Activated CD4-positive, alpha-beta T cell treated with anti-CD3 and anti-CD28 coated beads, Interleukin-2, amount 10 ng/mL, durations not matched to agents 7 days and 5 days (primary cell): ENCODE data around the gene SERTAD2. TPM values are rescaled to one million over a fixed set of nuclear protein-coding genes. Genes with fewer than 3 reads are reported as not detected.
A peak's percentile ranks its signal among the peaks of the same experiment; 100 is the strongest.

Experiments used
- CTCF ChIA-PET: fragments of 350-600 bp; sonication (Branson Sonifier 250); formaldehyde crosslinking; loops from one replicate; lab custom pipeline; 2021; ENCODE audit warnings: antibody characterized with exemption; lab: Charles Lee
- POLR2A ChIA-PET: fragments of 350-600 bp; sonication (Branson Sonifier 250); formaldehyde crosslinking; loops from one replicate; lab custom pipeline; 2021; ENCODE audit warnings: antibody characterized with exemption; lab: Charles Lee
- DNase-seq: peaks from one replicate; pipeline ENCODE4 v3.0.0-alpha.2; 2020
- H3K27ac Mint-ChIP-seq: one replicate; pipeline ENCODE4 v1.8.0; 2021; ENCODE audit warnings: mild to moderate bottlenecking, moderate library complexity, mixed read lengths
- H3K27me3 Mint-ChIP-seq: one replicate; pipeline ENCODE4 v1.8.0; 2021; ENCODE audit warnings: mixed read lengths
- H3K36me3 Mint-ChIP-seq: one replicate; pipeline ENCODE4 v1.8.0; 2021; ENCODE audit warnings: low read depth, mixed read lengths
- H3K4me1 Mint-ChIP-seq: one replicate; pipeline ENCODE4 v1.8.0; 2021; ENCODE audit warnings: mixed read lengths
- H3K4me3 Mint-ChIP-seq: one replicate; pipeline ENCODE4 v1.8.0; 2021; ENCODE audit warnings: mild to moderate bottlenecking, moderate library complexity, mixed read lengths
- H3K9me3 Mint-ChIP-seq: one replicate; pipeline ENCODE4 v1.8.0; 2021; ENCODE audit warnings: mixed read lengths
- total RNA-seq, 2 experiments: library from RNA; stranded (reverse); gene quantifications; one replicate each; pipeline ENCODE4 v1.2.3, GENCODE V29; 2021

SERTAD2 gene
- total RNA-seq, 2 experiments from 2014 or later: 16.9 to 18.7 TPM

- no peak overlapping the region for H3K27ac Mint-ChIP-seq
- H3K27me3 Mint-ChIP-seq: no peaks in the 10 kb centered on the region
- ChIA-PET POLR2A (interaction anchor here (0.5 kb wide), 1 partner anchor 15 kb away, joined by 4 read pairs; no protein-coding TSS in a partner anchor), CTCF (interaction anchor here (1.5 to 2.0 kb wide), 2 partner anchors 11 to 15 kb away, joined by 5 to 6 read pairs; partner anchors contain the start of gene SERTAD2)
- peaks cover 3% of the 10 kb centered on the region for H3K36me3 Mint-ChIP-seq
- no peak for DNase-seq
- H3K9me3 Mint-ChIP-seq: no peaks in the 10 kb centered on the region
- H3K4me1 Mint-ChIP-seq: peaks cover 37% of the 10 kb centered on the region
- H3K4me3 Mint-ChIP-seq: no peak overlapping the region
Measured at GRCh38 chr2:64668542-64668941, 14.8 kb upstream of the SERTAD2 start.

DNA sequence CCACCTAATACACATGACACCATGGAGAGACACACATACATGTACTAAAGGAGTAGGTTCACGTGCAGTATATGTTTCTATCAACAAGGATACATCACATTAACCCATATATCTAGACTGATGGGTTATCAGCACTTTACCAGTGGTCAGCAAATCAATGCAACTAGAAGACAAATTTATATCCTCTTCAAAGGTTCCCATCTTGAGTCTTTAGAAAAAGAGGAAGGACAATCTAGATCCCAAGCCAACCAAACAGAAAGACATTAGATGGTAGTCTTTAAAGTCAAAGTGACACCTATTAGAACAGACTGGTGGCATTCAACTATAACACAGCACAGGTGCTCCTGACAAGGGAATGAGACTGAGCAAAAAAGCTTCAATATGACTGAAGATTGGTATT, 13.8 kb upstream of the SERTAD2 start:
- Mint-ChIP-seq H3K4me1 (peaks cover 33% of the 10 kb centered on the region), H3K27me3 (no peaks in the 10 kb centered on the region)

DNA sequence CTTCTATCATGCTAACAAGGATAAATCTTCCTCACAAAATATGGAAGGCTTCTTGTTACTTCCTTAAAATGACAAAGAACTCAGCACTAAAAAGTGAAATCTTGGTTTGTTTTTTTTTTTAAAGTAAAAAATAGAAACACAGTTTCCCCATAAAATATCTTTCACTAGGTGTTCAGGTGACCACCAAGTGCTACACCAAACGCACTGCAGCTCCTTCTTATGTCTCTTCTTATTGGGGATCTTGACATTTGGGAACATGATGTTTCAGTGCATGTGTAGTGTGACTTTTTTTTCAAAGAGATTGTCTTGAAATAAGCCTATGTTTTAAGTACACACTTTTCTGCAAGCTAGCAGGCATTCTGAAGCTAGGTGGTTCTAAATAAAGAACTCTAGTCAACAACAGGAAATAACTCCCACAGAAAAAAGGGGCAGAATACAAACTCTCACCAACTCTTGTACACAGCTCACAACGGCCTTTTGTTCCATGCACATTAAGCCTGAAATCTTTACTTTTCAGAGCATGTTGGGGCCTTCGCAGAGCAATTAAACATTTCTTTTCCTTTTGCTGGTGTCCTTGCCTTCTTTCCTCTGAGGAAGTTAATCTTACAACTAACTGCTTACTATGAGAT, 13.2 kb upstream of the SERTAD2 start:
- H3K4me3 Mint-ChIP-seq: peak overlapping the region; percentile 17
- peaks cover 31% of the 10 kb centered on the region for H3K4me1 Mint-ChIP-seq
- no peaks in the 10 kb centered on the region for H3K9me3 Mint-ChIP-seq
- peak; percentile 18 for DNase-seq
- CTCF ChIA-PET: interaction anchor here (0.8 to 2.0 kb wide), 6 partner anchors 8 to 192 kb away, joined by 3 to 7 read pairs (median 4); partner anchors contain the start of gene SERTAD2
- H3K27ac Mint-ChIP-seq: peak overlapping the region; percentile 88
- peaks cover 3% of the 10 kb centered on the region for H3K36me3 Mint-ChIP-seq
- POLR2A ChIA-PET: interaction anchor here (1.2 kb wide), 1 partner anchor 13 kb away, joined by 4 read pairs; the partner anchor contains the start of gene SERTAD2
- H3K27me3 Mint-ChIP-seq: no peaks in the 10 kb centered on the region

More for the DNA sequence above, 13.8 kb upstream of the SERTAD2 start:
- DNase-seq: no peak
- Mint-ChIP-seq H3K36me3 (peaks cover 3% of the 10 kb centered on the region), H3K27ac (peak overlapping the region; percentile 88), H3K4me3 (peak overlapping the region; percentile 17), H3K9me3 (no peaks in the 10 kb centered on the region)
- ChIA-PET POLR2A (no interaction called here), CTCF (interaction anchor here (0.9 to 2.0 kb wide), 5 partner anchors 10 to 192 kb away, joined by 3 to 7 read pairs (median 5); partner anchors contain the start of gene SERTAD2)

GRCh38 chr2:64665709-64666108, 12.0 kb upstream of the SERTAD2 start:
- H3K27me3 Mint-ChIP-seq: no peaks in the 10 kb centered on the region
- H3K4me3 Mint-ChIP-seq: no peak overlapping the region
- ChIA-PET CTCF (interaction anchor here (1.1 to 4.6 kb wide), 5 partner anchors 10 to 155 kb away, joined by 3 to 34 read pairs (median 5); partner anchors contain the start of gene SERTAD2), POLR2A (no interaction called here)
- H3K27ac Mint-ChIP-seq: no peak overlapping the region
- no peak for DNase-seq
- peaks cover 3% of the 10 kb centered on the region for H3K36me3 Mint-ChIP-seq
- peaks cover 35% of the 10 kb centered on the region for H3K4me1 Mint-ChIP-seq
- H3K9me3 Mint-ChIP-seq: no peaks in the 10 kb centered on the region

DNA sequence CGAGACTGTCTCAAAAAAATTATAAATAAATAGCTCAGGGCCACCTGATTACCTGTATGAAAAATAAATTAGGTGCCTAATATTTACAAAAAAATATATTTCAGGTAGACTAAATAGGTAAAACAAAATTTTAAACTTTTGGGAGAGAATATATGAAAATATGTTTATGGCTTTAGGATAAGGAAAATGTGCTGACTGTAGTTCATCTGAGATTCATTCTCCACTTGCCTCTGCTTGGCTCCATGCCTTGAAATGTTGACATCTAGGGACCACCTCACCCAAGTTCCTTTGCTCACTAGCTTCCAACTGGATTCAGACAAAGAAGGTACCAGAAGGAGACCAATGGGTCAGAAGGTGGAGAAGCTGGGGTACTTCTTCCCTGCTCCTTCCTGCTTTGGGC, 9.7 kb upstream of the SERTAD2 start:
- no peak for DNase-seq
- H3K36me3 Mint-ChIP-seq: peaks cover 3% of the 10 kb centered on the region
- no peak overlapping the region for H3K4me3 Mint-ChIP-seq
- POLR2A ChIA-PET: no interaction called here
- H3K4me1 Mint-ChIP-seq: peaks cover 46% of the 10 kb centered on the region
- H3K9me3 Mint-ChIP-seq: no peaks in the 10 kb centered on the region
- no peak overlapping the region for H3K27ac Mint-ChIP-seq
- H3K27me3 Mint-ChIP-seq: no peaks in the 10 kb centered on the region
- CTCF ChIA-PET: interaction anchor here (0.7 to 4.6 kb wide), 7 partner anchors 9 to 138 kb away, joined by 3 to 34 read pairs (median 3); partner anchors contain the start of gene SERTAD2

GRCh38 chr2:64661741-64662169, 8.0 kb upstream of the SERTAD2 start:
- no peak overlapping the region for H3K27ac Mint-ChIP-seq

DNA sequence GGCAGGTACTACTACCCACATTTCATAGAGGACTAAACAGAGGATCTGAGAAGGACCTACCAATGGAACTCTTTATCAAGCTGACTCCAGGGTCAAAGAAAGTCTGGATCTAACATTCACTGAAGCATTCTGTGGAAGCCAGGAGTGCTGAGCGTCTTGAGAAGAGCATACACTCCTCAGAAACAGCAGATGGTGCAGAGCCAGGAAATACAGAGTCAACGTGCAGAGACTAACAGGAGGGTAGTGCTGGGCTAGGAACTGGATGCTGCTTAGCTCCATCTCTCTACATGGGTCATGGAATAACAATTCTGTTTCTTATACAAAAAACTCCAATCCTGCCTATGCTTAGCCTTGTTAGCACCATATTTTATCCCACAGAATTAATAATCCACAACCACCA, 5.5 kb upstream of the SERTAD2 start:
- Mint-ChIP-seq H3K27me3 (no peaks in the 10 kb centered on the region), H3K4me3 (no peak overlapping the region), H3K9me3 (no peaks in the 10 kb centered on the region), H3K27ac (no peak overlapping the region), H3K4me1 (peaks cover 44% of the 10 kb centered on the region), H3K36me3 (peaks cover 3% of the 10 kb centered on the region)
- ChIA-PET POLR2A (no interaction called here), CTCF (interaction anchor here (1.2 kb wide), 1 partner anchor 13 kb away, joined by 6 read pairs; no protein-coding TSS in a partner anchor)
- DNase-seq: no peak

More at GRCh38 chr2:64661741-64662169, 8.0 kb upstream of the SERTAD2 start:
- Mint-ChIP-seq H3K27me3 (no peaks in the 10 kb centered on the region), H3K36me3 (peaks cover 3% of the 10 kb centered on the region), H3K9me3 (no peaks in the 10 kb centered on the region), H3K4me1 (peaks cover 38% of the 10 kb centered on the region), H3K4me3 (no peak overlapping the region)
- CTCF ChIA-PET: interaction anchor here (0.6 to 4.6 kb wide), 5 partner anchors 7 to 725 kb away, joined by 3 to 34 read pairs (median 4); partner anchors contain the start of gene SERTAD2
- DNase-seq: no peak
- POLR2A ChIA-PET: no interaction called here

- no peaks in the 10 kb centered on the region for H3K9me3 Mint-ChIP-seq
- ChIA-PET CTCF (interaction anchor here (1.5 to 6.7 kb wide), 3 partner anchors 9 to 15 kb away, joined by 5 to 45 read pairs (median 6); no protein-coding TSS in a partner anchor), POLR2A (no interaction called here)
- peaks cover 39% of the 10 kb centered on the region for H3K4me1 Mint-ChIP-seq
- H3K4me3 Mint-ChIP-seq: no peak overlapping the region
- no peaks in the 10 kb centered on the region for H3K27me3 Mint-ChIP-seq
- no peak for DNase-seq
- H3K27ac Mint-ChIP-seq: no peak overlapping the region
- H3K36me3 Mint-ChIP-seq: no peaks in the 10 kb centered on the region
Measured at GRCh38 chr2:64658269-64658668, 4.6 kb upstream of the SERTAD2 start.

GRCh38 chr2:64657411-64657810, 3.7 kb upstream of the SERTAD2 start:
- no peak overlapping the region for H3K4me3 Mint-ChIP-seq
- POLR2A ChIA-PET: no interaction called here

GRCh38 chr2:64656379-64656778, 2.7 kb upstream of the SERTAD2 start:
- CTCF ChIA-PET: interaction anchor here (1.7 to 6.7 kb wide), 8 partner anchors 12 to 136 kb away, joined by 3 to 45 read pairs (median 14); no protein-coding TSS in a partner anchor
- peaks cover 50% of the 10 kb centered on the region for H3K4me1 Mint-ChIP-seq

More at GRCh38 chr2:64657411-64657810, 3.7 kb upstream of the SERTAD2 start:
- DNase-seq: no peak
- CTCF ChIA-PET: interaction anchor here (0.9 to 6.7 kb wide), 4 partner anchors 10 to 28 kb away, joined by 4 to 45 read pairs (median 6); no protein-coding TSS in a partner anchor
- peaks cover 43% of the 10 kb centered on the region for H3K4me1 Mint-ChIP-seq
- H3K27ac Mint-ChIP-seq: no peak overlapping the region
- H3K36me3 Mint-ChIP-seq: no peaks in the 10 kb centered on the region
- no peaks in the 10 kb centered on the region for H3K9me3 Mint-ChIP-seq
- H3K27me3 Mint-ChIP-seq: no peaks in the 10 kb centered on the region

DNA sequence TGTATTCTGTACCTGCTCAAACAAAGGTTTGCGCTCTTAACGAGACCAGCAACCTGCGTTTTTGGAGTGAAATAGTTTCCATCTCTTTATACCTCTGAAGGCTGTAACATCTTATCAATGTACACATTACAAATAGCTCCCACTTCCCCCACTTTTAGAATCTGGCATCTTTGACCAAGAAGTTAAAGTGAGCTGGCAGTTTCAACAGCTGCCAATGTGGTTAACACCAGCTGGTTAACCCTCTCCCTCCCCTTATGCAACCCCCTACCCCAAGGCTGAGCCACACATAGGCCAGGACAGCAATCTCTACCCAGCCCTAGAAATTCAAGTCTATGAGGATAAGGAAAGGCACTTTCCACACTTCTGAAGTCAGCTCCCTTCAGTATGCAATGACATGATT, 2.2 kb upstream of the SERTAD2 start:
- no peak for DNase-seq
- Mint-ChIP-seq H3K4me1 (peaks cover 55% of the 10 kb centered on the region), H3K9me3 (no peaks in the 10 kb centered on the region), H3K27me3 (no peaks in the 10 kb centered on the region), H3K27ac (no peak overlapping the region), H3K36me3 (no peaks in the 10 kb centered on the region), H3K4me3 (no peak overlapping the region)
- POLR2A ChIA-PET: no interaction called here
- CTCF ChIA-PET: interaction anchor here (1.3 to 6.7 kb wide), 14 partner anchors 8 to 184 kb away, joined by 3 to 45 read pairs (median 10); no protein-coding TSS in a partner anchor

More at GRCh38 chr2:64656379-64656778, 2.7 kb upstream of the SERTAD2 start:
- Mint-ChIP-seq H3K27ac (no peak overlapping the region), H3K4me3 (no peak overlapping the region), H3K36me3 (no peaks in the 10 kb centered on the region), H3K27me3 (no peaks in the 10 kb centered on the region), H3K9me3 (no peaks in the 10 kb centered on the region)
- POLR2A ChIA-PET: no interaction called here
- DNase-seq: no peak

DNA sequence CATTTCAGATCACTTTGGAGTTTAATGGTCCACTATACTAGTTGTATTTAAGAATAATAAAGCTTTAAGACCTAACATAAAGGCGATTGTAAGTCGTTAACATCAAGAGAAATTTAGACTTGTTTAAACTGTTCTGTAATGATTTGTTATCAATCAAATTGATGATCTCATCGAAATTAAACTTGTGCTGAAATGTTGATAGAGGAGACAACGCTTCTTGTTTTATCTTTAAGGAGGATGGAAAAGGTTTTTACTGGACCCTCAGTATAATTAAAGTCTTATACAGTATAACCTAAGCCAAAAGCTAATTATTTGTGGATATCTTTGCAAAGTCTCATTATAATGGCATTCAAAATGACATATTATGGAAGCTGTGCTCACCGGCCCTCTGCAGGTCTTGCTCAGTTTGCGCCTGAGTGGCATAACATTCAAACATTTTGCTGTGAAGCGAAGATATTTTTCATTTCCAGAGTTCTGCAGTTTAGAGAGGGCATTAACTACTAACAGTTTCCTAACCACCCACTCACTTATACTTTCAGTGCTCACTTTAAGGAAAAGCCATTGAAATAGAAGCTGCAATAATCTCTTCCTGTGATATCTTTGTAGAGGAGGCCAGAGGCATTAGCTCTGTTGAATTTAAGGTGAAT, 1.4 kb upstream of the SERTAD2 start:
- H3K4me3 Mint-ChIP-seq: peak overlapping the region; percentile 78

More for the DNA sequence above, 1.4 kb upstream of the SERTAD2 start:
- no peaks in the 10 kb centered on the region for H3K9me3 Mint-ChIP-seq
- H3K27ac Mint-ChIP-seq: peak overlapping the region; percentile 64
- peak; percentile 49 for DNase-seq
- no peaks in the 10 kb centered on the region for H3K36me3 Mint-ChIP-seq
- ChIA-PET CTCF (interaction anchor here (0.9 to 6.7 kb wide), 17 partner anchors 9 to 185 kb away, joined by 3 to 45 read pairs (median 9); no protein-coding TSS in a partner anchor), POLR2A (interaction anchor here (1.1 kb wide), 1 partner anchor 96 kb away, joined by 8 read pairs; no protein-coding TSS in a partner anchor)
- peaks cover 59% of the 10 kb centered on the region for H3K4me1 Mint-ChIP-seq
- no peaks in the 10 kb centered on the region for H3K27me3 Mint-ChIP-seq
